SK-N-SH (cell line): Measurements from ENCODE around the gene MCM8. TPM values are rescaled to one million over a fixed set of nuclear protein-coding genes. Genes with fewer than 3 reads are reported as not detected.

Experiments
- CTCF ChIA-PET: fragments of 300-600, 350-600 bp; formaldehyde crosslinking; extraction: SDS; loops from one replicate; lab custom pipeline; 2021; lab: Yijun Ruan, JAX
- POLR2A ChIA-PET: fragments of 350-600 bp; sonication (Branson Sonifier 250); formaldehyde crosslinking; extraction: SDS; loops from one replicate; lab custom pipeline; 2020; ENCODE audit warnings: antibody characterized with exemption, inconsistent platforms; lab: Yijun Ruan, JAX
- DNase-seq: peaks from one replicate; pipeline ENCODE4 v3.0.0; 2012
- H2AFZ ChIP-seq: fragments of 200-600 bp; sonication (generic); 2 replicates; pipeline ENCODE4 v1.8.1; 2016; ENCODE audit warnings: antibody characterized with exemption, mild to moderate bottlenecking, low read depth
- H3F3A ChIP-seq: fragments of 200-600 bp; sonication (generic); replicated peaks from 2 replicates; pipeline ENCODE3; 2016; ENCODE audit warnings: antibody characterized with exemption, mild to moderate bottlenecking; ENCODE audit not compliant: insufficient read depth
- H3K27ac ChIP-seq, 2 experiments: fragments of 200-500 bp in 1 of 2; fragments of 200-600 bp in 1 of 2; sonication (Bioruptor generic) in 1 of 2; sonication (generic), shearing (Covaris generic) in 1 of 2; 2 replicates each; pipeline versions ENCODE4 v1.5.1 to v1.6.1; 2014 to 2016; ENCODE audit warnings: low read depth in 2 of 2, inconsistent platforms in 1 of 2, low read length in 1 of 2, mild to moderate bottlenecking in 1 of 2, mixed read lengths in 1 of 2
- H3K27me3 ChIP-seq: fragments of 200-600 bp; sonication (generic), shearing (Covaris generic); 2 replicates; pipeline ENCODE4 v1.6.1; 2016; ENCODE audit warnings: mixed run types; ENCODE audit not compliant: insufficient read depth
- H3K36me3 ChIP-seq, 2 experiments: fragments of 200-500 bp in 1 of 2; fragments of 200-600 bp in 1 of 2; sonication (Bioruptor generic) in 1 of 2; sonication (generic) in 1 of 2; replicated peaks in 1 of 2; 2 replicates each; pipeline versions ENCODE3 to v1.5.1; 2014 to 2016; ENCODE audit warnings: low read length in 1 of 2, mild to moderate bottlenecking in 1 of 2; ENCODE audit not compliant: insufficient read depth in 2 of 2, control insufficient read depth in 1 of 2
- H3K4me1 ChIP-seq, 2 experiments: fragments of 200-500 bp in 1 of 2; fragments of 200-600 bp in 1 of 2; sonication (Bioruptor generic) in 1 of 2; sonication (generic), shearing (Covaris generic) in 1 of 2; 2 replicates each; pipeline versions ENCODE4 v1.5.1 to v1.6.1; 2014 to 2016; ENCODE audit warnings: low read depth in 1 of 2, low read length in 1 of 2, mixed run types in 1 of 2; ENCODE audit not compliant: insufficient read depth in 2 of 2, control insufficient read depth in 1 of 2
- H3K4me2 ChIP-seq: fragments of 200-600 bp; sonication (generic), shearing (Covaris generic); 2 replicates; pipeline ENCODE4 v1.6.1; 2017; ENCODE audit warnings: mixed run types
- H3K4me3 ChIP-seq, 2 experiments: fragments of 200-500 bp in 1 of 2; fragments of 200-600 bp in 1 of 2; sonication (Bioruptor generic) in 1 of 2; sonication (generic), shearing (Covaris generic) in 1 of 2; 2 replicates each; pipeline versions ENCODE4 v1.5.1 to v1.8.1; 2014 to 2016; ENCODE audit warnings: low read depth in 2 of 2, inconsistent platforms in 1 of 2, low read length in 1 of 2, mild to moderate bottlenecking in 1 of 2, mixed read lengths in 1 of 2, moderate library complexity in 1 of 2
- H3K79me2 ChIP-seq: fragments of 200-600 bp; sonication (generic); 2 replicates; pipeline ENCODE4 v1.8.1; 2017; ENCODE audit warnings: mild to moderate bottlenecking; ENCODE audit not compliant: insufficient read depth
- H3K9ac ChIP-seq: fragments of 200-600 bp; sonication (generic); 2 replicates; pipeline ENCODE4 v1.6.1; 2017; ENCODE audit warnings: mixed run types
- H3K9me2 ChIP-seq: fragments of 200-600 bp; sonication (generic); 2 replicates; pipeline ENCODE4 v1.6.1; 2017; ENCODE audit warnings: mixed run types
- H3K9me3 ChIP-seq: fragments of 200-600 bp; sonication (generic); 2 replicates; pipeline ENCODE4 v1.6.1; 2017; ENCODE audit warnings: mixed run types, mild to moderate bottlenecking, moderate library complexity
- H4K20me1 ChIP-seq: fragments of 200-600 bp; sonication (generic); 2 replicates; pipeline ENCODE4 v1.6.1; 2017; ENCODE audit warnings: mild to moderate bottlenecking, mixed run types; ENCODE audit not compliant: insufficient read depth
- CHD2 ChIP-seq: fragments of 150-350 bp; IDR thresholded peaks from 2 replicates; pipeline ENCODE4 v1.6.1; 2018; ENCODE audit warnings: low read length; ENCODE audit not compliant: partially characterized antibody
- ELF1 ChIP-seq: IDR thresholded peaks from 2 replicates; pipeline ENCODE4 v1.4.0; 2012
- FOXM1 ChIP-seq: IDR thresholded peaks from 2 replicates; pipeline ENCODE4 v1.4.0; 2012; ENCODE audit warnings: low read depth, mild to moderate bottlenecking
- IRF3 ChIP-seq: fragments of 150-350 bp; IDR thresholded peaks from 2 replicates; pipeline ENCODE4 v1.6.1; 2016; ENCODE audit warnings: mild to moderate bottlenecking, low read depth, low read length
- MAX ChIP-seq: IDR thresholded peaks from 2 replicates; pipeline ENCODE4 v1.4.0; 2012; ENCODE audit warnings: low read depth
- PBX3 ChIP-seq: IDR thresholded peaks from 2 replicates; pipeline ENCODE4; 2012
- RAD21 ChIP-seq: IDR thresholded peaks from 2 replicates; pipeline ENCODE4 v1.6.1; 2012; ENCODE audit warnings: mild to moderate bottlenecking, low read length
- REST ChIP-seq: IDR thresholded peaks from 2 replicates; pipeline ENCODE4 v1.6.1; 2012; ENCODE audit warnings: mild to moderate bottlenecking, low read depth, low read length, moderate library complexity
- RXRA ChIP-seq: IDR thresholded peaks from 2 replicates; pipeline ENCODE4 v1.4.0; 2012; ENCODE audit warnings: low read depth, mild to moderate bottlenecking, borderline replicate concordance
- TAF1 ChIP-seq: IDR thresholded peaks from 2 replicates; pipeline ENCODE4 v1.6.1; 2012; ENCODE audit warnings: low read depth, mild to moderate bottlenecking, low read length, moderate library complexity, borderline replicate concordance
- USF2 ChIP-seq: fragments of 150-350 bp; IDR thresholded peaks from 2 replicates; pipeline ENCODE4 v1.6.1; 2017; ENCODE audit warnings: antibody characterized with exemption, low read length, low read depth, borderline replicate concordance
- YY1 ChIP-seq: IDR thresholded peaks from 2 replicates; pipeline ENCODE4 v1.4.0; 2012; ENCODE audit warnings: low read depth, mild to moderate bottlenecking
- WGBS: methylation state at CpG from one replicate; pipeline ENCODE4 v1.1.6; 2017; ENCODE audit warnings: low lambda C conversion rate; 5-methylcytosine and 5-hydroxymethylcytosine counted together
- polyA plus RNA-seq, 3 experiments: library from polyadenylated mRNA; depleted of rRNA; stranded (reverse); fragments of >200 nt; gene quantifications; 2 replicates each; pipeline ENCODE4 v1.2.3, GENCODE V29; 2012

MCM8 gene
- polyA plus RNA-seq, 1 of the 3 experiments (the other 2 are of a cell fraction), result 4.0 TPM

- no peaks in the 10 kb centered on the region; the same call in 1 of the 2 replicates for H3K27me3 ChIP-seq
- DNase-seq, result no peak
- H3F3A ChIP-seq, result no peaks in the 10 kb centered on the region
- POLR2A ChIA-PET, result no interaction called here
- H3K4me1 ChIP-seq, result no peaks in the 10 kb centered on the region
- H3K9me2 ChIP-seq, result no peaks in the 10 kb centered on the region
- 53% methylated on average over 1 of the region's 1 CpG for WGBS
- no peaks in the 10 kb centered on the region for H3K79me2 ChIP-seq
- H3K4me2 ChIP-seq, result no peak overlapping the region
- H3K36me3 ChIP-seq, result no peaks in the 10 kb centered on the region
- H2AFZ ChIP-seq, result no peak overlapping the region
- no peaks in the 10 kb centered on the region for H4K20me1 ChIP-seq
- CTCF ChIA-PET, result interaction anchor here (1.7 kb wide), 1 partner anchor 26 kb away, joined by 4 read pairs; no protein-coding TSS in a partner anchor
- no peak overlapping the region for H3K9ac ChIP-seq
- H3K4me3 ChIP-seq, result no peak overlapping the region
- no peak for TF ChIP-seq TAF1
- H3K27ac ChIP-seq, result no peak overlapping the region
- H3K9me3 ChIP-seq, result no peaks in the 10 kb centered on the region
Measured at GRCh38 chr20:5900908-5901307, 49.5 kb upstream of the MCM8 start.

GRCh38 chr20:5908981-5909380 lies 41.5 kb upstream of the MCM8 start:
- Histone ChIP-seq H3K9me3 (no peaks in the 10 kb centered on the region), H3K36me3 (no peaks in the 10 kb centered on the region), H3K4me1 (peaks cover 0 to 4% of the 10 kb centered on the region in 2 experiments; a peak in 2 of 4 replicates), H3K4me3 (no peak overlapping the region), H3K9ac (no peak overlapping the region), H3K27ac (no peak overlapping the region), H3F3A (no peaks in the 10 kb centered on the region), H4K20me1 (no peaks in the 10 kb centered on the region), H3K4me2 (no peak overlapping the region), H3K9me2 (no peaks in the 10 kb centered on the region), H2AFZ (no peak overlapping the region), H3K27me3 (no peaks in the 10 kb centered on the region; the same call in 1 of the 2 replicates), H3K79me2 (no peaks in the 10 kb centered on the region)
- WGBS, result 45% methylated on average over 2 of the region's 2 CpGs
- CTCF ChIA-PET, result interaction anchor here (0.6 to 1.6 kb wide), 2 partner anchors 12 to 31 kb away, joined by 3 read pairs; no protein-coding TSS in a partner anchor
- TF ChIP-seq ELF1 (no peak), TAF1 (no peak), REST (no peak), IRF3 (no peak), MAX (no peak), CHD2 (no peak), PBX3 (no peak), RXRA (no peak), USF2 (no peak), RAD21 (no peak), FOXM1 (no peak), YY1 (no peak)
- DNase-seq, result no peak
- POLR2A ChIA-PET, result no interaction called here
